ENCODE results near the gene SOX14. TPM values are rescaled to one million over a fixed set of nuclear protein-coding genes. Genes with fewer than 3 reads are reported as not detected.

SOX14 gene
- not detected in 2 replicates for total RNA-seq (2012; rRNA removed)
- not detected in 2 replicates for polyA plus RNA-seq (2012; rRNA removed)
- not detected in 2 replicates for polyA plus RNA-seq (2012; cell fraction: cytosol; rRNA removed)
- not detected in 2 replicates for polyA plus RNA-seq (2012; cell fraction: nucleus; rRNA removed; ENCODE audit: low replicate concordance)
- not detected for Bru-seq, nascent RNA
- not detected for BruChase-seq, experiment 1, labeled RNA remaining after a 6-hour chase
- BruChase-seq, experiment 2, labeled RNA remaining after a 2-hour chase = not detected
- long read RNA-seq = 0 reads

DNA sequence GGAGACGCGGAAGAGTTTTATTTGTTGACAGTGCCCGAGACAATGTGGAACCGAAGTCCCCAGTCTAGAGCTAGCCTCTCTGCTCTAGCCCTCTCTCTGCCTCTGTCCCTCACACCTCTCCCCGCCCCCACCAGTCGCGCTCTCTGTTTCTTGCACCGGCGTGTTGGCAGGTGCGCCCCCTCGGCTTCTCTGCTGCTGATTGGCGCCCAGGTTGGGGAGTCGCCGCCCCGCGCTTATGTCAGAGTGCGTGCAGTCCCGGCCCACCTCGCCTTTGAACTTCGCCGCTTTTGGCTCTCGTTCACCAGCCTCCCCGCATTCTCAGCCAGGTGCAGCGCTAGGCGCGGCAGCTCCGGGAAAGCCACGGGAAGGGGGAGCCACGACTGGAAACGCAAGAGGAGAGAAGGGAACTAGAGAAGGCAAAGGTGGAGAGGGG is at the start of gene SOX14:
SOX14 (plus strand) TSS at position 315 of the 433 bp plus-strand sequence. CDS start 470 bp downstream, outside the sequence.
- Histone ChIP-seq H2BK20ac (ENCODE audit: low read depth, low read length) (no peak within 1 kb of the TSS), H3K27me3 (ENCODE audit: control insufficient read depth, insufficient read depth, low read length) (peaks cover 77% of the 10 kb centered on the region), H3K9me3 (ENCODE audit: control insufficient read depth, insufficient read depth, low read length) (peaks cover 2% of the 10 kb centered on the region; the same call in 1 of the 2 replicates), H2BK120ac (ENCODE audit: low read depth, low read length) (no peak within 1 kb of the TSS), H3K56ac (ENCODE audit: extremely low read depth, insufficient read depth, low read length) (no peak within 1 kb of the TSS), H3K9me1 (ENCODE audit: insufficient read depth, low read length) (no peaks in the 10 kb centered on the region), H2AFZ (replicated peaks; ENCODE audit: low read length, poor library complexity) (no peak within 1 kb of the TSS), H2AK5ac (ENCODE audit: low read depth, low read length) (no peak within 1 kb of the TSS), H3K18ac (ENCODE audit: low read depth, low read length) (no peak within 1 kb of the TSS), H3K36me3 (ENCODE audit: control insufficient read depth, insufficient read depth, low read length) (no peaks in the 10 kb centered on the region), H4K5ac (ENCODE audit: low read depth, low read length) (no peak within 1 kb of the TSS), H3K4ac (ENCODE audit: low read depth, low read length) (no peak within 1 kb of the TSS), H3K79me1 (ENCODE audit: low read depth in 1 of 2, low read length in 2 of 2) (no peaks in the 10 kb centered on the region), H3K4me2 (ENCODE audit: low read depth, low read length) (no peak within 1 kb of the TSS), H3K14ac (replicated peaks; ENCODE audit: low read depth, low read length) (no peak within 1 kb of the TSS), H3K9ac (ENCODE audit: low read depth, low read length) (no peak within 1 kb of the TSS), H4K91ac (ENCODE audit: insufficient read depth, low read depth, low read length) (no peak within 1 kb of the TSS), H3K27ac (ENCODE audit: insufficient read depth, low read length) (no peak within 1 kb of the TSS), H2BK15ac (ENCODE audit: low read depth, low read length) (no peak within 1 kb of the TSS), H4K20me1 (ENCODE audit: insufficient read depth, low read length) (no peaks in the 10 kb centered on the region), H3K4me1 (ENCODE audit: control insufficient read depth, insufficient read depth, low read length) (no peaks in the 10 kb centered on the region), H3K4me3 (ENCODE audit: insufficient read depth, low read depth, low read length) (no peak within 1 kb of the TSS), H2BK5ac (ENCODE audit: low read depth, low read length, poor library complexity, severe bottlenecking) (no peak within 1 kb of the TSS), H3K23ac (ENCODE audit: low read depth, low read length) (no peak within 1 kb of the TSS), H4K8ac (ENCODE audit: low read depth in 2 of 2, low read length in 2 of 2) (no peak within 1 kb of the TSS), H2AK9ac (replicated peaks; ENCODE audit: low read depth, low read length, poor library complexity) (no peak within 1 kb of the TSS)
- POLR2A ChIA-PET (ENCODE audit: unreplicated experiment) = no interaction called here
- dilution Hi-C loops (cut with HindIII; ENCODE audit: low sequenced_read_pairs, unreplicated experiment) (no loop called here), intact Hi-C loops (cut with micrococcal nuclease) (no loop called here), in situ Hi-C loops (cut with MboI; ENCODE audit: low sequenced_read_pairs) (no loop called here)
- no peak for ATAC-seq (ENCODE audit: low read depth)
- TF ChIP-seq, protein P1, sequence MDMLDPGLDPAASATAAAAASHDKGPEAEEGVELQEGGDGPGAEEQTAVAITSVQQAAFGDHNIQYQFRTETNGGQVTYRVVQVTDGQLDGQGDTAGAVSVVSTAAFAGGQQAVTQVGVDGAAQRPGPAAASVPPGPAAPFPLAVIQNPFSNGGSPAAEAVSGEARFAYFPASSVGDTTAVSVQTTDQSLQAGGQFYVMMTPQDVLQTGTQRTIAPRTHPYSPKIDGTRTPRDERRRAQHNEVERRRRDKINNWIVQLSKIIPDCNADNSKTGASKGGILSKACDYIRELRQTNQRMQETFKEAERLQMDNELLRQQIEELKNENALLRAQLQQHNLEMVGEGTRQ (IDR thresholded peaks at IDR 0.05; ENCODE audit: low read depth, low read length) = no peak
- TF ChIP-seq RAD21 (IDR thresholded peaks at IDR 0.05; ENCODE audit: low read length) (no peak), NFE2L2 (IDR thresholded peaks at IDR 0.05; ENCODE audit: low read depth, low read length) (no peak), RFX5 (IDR thresholded peaks at IDR 0.05; ENCODE audit: low read depth, low read length) (no peak), RCOR1 (IDR thresholded peaks at IDR 0.05; ENCODE audit: insufficient replicate concordance, low read length) (no peak), SMC3 (IDR thresholded peaks at IDR 0.05; ENCODE audit: low read depth, low read length) (no peak), POLR2A (IDR thresholded peaks at IDR 0.05; ENCODE audit: low read depth, low read length) (no peak), CHD1 (IDR thresholded peaks at IDR 0.05; ENCODE audit: low read depth, low read length) (no peak), MAZ (IDR thresholded peaks at IDR 0.05; ENCODE audit: borderline replicate concordance, low read depth, low read length) (no peak), CEBPB (IDR thresholded peaks at IDR 0.05; ENCODE audit: low read depth, low read length) (no peak), BHLHE40 (IDR thresholded peaks at IDR 0.05; ENCODE audit: low read depth, low read length) (no peak), MAFK (IDR thresholded peaks at IDR 0.05; ENCODE audit: low read depth, low read length) (no peak), FOS (IDR thresholded peaks at IDR 0.05; ENCODE audit: low read depth, low read length) (no peak), MXI1 (IDR thresholded peaks at IDR 0.05; ENCODE audit: borderline replicate concordance, low read depth, low read length) (no peak)
- TF ChIP-seq, protein P2, sequence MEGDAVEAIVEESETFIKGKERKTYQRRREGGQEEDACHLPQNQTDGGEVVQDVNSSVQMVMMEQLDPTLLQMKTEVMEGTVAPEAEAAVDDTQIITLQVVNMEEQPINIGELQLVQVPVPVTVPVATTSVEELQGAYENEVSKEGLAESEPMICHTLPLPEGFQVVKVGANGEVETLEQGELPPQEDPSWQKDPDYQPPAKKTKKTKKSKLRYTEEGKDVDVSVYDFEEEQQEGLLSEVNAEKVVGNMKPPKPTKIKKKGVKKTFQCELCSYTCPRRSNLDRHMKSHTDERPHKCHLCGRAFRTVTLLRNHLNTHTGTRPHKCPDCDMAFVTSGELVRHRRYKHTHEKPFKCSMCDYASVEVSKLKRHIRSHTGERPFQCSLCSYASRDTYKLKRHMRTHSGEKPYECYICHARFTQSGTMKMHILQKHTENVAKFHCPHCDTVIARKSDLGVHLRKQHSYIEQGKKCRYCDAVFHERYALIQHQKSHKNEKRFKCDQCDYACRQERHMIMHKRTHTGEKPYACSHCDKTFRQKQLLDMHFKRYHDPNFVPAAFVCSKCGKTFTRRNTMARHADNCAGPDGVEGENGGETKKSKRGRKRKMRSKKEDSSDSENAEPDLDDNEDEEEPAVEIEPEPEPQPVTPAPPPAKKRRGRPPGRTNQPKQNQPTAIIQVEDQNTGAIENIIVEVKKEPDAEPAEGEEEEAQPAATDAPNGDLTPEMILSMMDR (conservative IDR thresholded peaks at IDR 0.05; ENCODE audit: low read depth, low read length) = no peak
- TF ChIP-seq, protein P3, sequence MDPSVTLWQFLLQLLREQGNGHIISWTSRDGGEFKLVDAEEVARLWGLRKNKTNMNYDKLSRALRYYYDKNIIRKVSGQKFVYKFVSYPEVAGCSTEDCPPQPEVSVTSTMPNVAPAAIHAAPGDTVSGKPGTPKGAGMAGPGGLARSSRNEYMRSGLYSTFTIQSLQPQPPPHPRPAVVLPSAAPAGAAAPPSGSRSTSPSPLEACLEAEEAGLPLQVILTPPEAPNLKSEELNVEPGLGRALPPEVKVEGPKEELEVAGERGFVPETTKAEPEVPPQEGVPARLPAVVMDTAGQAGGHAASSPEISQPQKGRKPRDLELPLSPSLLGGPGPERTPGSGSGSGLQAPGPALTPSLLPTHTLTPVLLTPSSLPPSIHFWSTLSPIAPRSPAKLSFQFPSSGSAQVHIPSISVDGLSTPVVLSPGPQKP (IDR thresholded peaks at IDR 0.05; ENCODE audit: borderline replicate concordance, low read depth, low read length) = no peak
- 2% methylated on average over 10 of the region's 30 CpGs; no CpG with 5 or more reads in 1 of the 2 experiments for WGBS, 2 experiments (ENCODE audit: extremely low coverage in 2 of 2, insufficient read length in 1 of 2)
- CTCF ChIA-PET = no interaction called here
- DNase-seq = no peak
- no TSS peak for BruUV-seq (replicated peaks)

Data from IMR-90 (cell line).